Fibroblast of peridontal ligament (primary cell): ENCODE data around the gene FARS2.

Experiments used
- DNase-seq: peaks from one replicate; pipeline ENCODE4 v3.0.0-alpha.2; 2010; ENCODE audit errors: extremely low read depth

FARS2 gene

DNA sequence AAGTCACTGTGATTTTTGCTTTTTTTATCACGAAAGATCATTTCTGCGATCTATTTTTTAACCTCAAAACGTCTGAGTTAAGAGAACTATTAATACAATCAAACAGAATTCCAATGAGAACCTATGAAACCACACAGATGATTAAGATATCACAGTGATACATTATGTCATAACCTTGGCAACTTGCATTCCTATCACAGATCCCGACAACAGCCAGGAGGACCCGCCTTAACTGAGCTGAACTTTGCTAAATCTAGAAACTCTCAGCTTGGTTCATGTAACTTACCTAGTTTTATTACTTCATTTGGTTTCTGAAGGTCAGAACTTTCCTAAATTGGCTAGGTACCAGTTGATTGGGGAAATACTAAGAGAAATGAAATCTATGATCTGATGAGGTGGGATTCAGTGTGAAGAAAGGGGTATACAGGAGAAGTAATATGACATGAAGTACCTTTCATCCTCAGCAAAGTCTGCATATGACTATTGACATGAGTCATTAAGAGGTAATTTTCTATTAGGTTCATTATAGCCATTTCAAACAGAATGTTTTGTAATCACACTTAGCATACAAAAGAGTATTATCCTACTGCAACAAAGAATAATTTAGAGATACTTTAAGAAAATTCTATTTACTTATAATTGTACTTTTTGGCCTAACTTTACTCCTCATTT lies 11.7 kb upstream of the FARS2 start:
- no peak for DNase-seq

DNA sequence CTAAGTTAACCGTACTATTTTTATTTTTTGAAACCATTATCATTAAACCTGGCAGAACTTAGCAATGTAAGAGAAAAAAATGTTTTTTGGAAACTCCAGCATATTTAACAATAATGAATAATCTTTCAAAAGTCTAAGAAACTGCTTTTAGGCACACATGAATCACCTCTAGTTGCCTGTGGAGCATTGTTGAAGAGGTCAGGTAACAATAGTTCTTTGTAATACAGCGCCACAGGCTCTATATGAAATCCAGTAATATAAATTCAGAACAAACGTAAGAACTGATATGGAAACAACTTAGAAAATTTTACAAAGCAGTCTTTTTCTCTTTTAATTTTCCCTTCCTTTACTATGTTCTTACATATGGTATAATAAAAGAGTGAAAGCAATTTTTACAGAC lies 10.9 kb upstream of the FARS2 start:
- no peak for DNase-seq

DNA sequence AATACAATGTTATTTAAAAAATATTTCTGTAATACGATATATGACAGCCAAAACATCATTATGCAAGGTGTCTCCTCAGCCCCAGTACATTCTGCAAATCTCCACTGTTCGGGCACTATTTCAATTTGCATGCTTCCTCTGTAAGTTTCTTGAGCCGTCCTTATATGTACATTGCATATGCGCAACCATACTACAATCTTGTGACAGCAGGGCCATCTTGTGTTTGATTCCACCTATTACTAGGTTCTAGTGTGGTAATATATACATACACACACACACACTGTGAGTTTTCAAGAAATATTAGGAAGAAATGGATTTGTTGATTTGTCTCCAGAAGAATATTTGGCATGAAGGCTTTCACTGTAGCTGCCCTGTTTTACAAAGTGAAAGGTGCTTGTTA lies 10.4 kb upstream of the FARS2 start:
- DNase-seq = no peak

DNA sequence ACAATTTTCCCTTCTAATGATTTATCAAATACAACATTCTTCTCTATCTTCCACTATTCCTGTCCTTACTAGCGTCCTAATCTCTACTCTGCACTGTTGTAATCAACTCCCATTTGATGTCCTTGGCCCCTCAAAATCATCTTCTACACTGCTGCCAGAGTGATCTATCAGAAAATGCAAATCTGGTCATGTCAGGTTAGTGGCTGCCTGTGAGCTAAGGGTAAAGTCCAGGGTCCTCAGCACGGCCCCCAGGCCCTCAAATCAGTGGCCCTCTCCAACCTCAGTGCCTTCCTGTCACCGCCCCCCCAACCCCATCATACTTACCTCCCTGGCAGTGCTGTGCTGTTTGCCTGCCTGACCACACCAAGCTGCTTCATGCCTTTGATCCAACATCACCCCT lies 4.4 kb upstream of the FARS2 start:
- no peak for DNase-seq

DNA sequence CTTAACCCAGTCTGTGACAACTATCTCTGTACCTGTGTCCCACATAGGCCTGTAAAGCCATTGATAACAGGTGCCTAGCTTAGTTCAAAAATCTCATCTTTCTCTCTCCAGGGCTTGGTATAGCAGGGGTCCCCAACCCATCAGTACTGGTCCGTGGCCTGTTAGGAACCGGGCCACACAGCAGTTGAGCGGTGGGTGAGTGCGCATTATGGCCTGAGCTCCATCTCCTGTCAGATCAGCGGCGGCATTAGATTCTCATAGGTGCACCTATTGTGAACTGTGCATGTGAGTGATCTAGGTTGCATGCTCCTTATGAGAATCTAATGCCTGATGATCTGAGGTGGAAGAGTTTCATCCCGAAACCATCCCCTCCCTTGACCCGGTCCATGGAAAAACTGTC lies 3.9 kb upstream of the FARS2 start:
- no peak for DNase-seq

DNA sequence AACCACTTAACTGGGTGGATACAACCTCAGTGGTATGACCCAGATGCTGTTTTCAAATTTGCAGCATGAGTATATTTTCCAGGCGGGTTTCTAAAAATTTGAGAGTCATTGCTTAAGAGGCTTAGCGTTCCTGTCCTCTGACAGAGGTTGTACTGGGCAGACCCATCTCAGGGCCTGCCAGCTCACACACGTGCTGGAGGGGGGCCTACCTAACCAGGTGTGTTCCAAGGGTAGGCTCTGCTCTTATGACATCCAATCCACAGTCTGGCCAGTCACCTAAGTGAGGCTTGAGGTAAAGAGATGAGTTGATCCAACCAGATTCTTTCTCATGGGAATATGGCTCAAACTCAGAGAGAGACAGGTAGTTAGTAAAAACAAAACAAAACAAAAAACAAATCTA lies 1.9 kb upstream of the FARS2 start:
- DNase-seq = no peak

DNA sequence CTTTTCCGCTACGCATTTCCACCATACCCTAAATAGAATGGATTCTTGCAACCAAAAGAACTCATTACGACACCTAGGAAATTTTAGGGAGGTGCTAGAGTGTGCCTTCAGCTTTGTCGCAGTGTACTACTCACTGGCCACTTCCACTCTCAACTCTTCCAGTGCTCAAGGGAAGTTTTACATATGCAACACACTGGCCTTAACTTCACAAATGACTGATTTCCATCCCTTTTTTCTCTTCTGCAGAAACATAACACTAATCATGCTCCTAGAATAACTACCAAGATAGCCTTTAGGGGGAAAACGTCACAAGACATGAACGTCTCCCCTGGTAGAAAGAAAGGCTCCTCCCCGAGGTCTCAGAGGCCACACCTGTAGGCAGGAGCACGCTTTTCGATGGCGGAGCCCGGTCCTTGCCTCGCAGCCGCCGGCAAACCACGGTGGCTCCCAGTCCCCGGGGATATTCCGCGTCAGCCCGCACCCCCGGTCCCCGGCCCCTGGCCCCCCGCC lies 1.1 kb upstream of the FARS2 start:
- peak; percentile 34 for DNase-seq

DNA sequence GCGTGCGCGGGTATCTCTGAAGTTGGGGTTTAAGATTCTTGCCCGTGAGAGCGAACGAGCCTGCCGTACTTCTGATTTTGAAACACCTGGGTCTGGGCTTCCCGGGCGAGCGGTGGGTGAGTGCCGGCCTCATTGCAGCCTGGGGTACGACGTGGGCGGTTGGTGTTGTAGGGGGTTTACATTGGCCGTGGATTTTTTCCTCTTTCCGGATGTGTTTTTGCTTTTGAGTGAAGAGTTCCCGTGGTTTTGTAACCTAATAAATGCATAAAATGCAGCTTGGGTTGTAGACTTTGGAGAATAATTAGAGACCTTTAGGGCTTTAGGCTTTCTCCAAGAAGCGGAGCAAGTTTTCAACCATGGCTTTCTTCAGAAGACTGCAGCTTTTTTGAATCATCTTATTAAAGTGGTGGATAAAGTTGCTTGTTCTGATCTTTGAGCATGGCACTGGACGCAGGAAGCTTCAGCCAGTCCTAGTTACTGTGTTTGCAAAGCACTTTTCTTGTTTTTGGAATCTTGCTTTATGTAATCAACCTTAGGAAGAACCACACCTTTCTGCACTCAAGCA lies 314 bp downstream of the FARS2 start:
- DNase-seq = no peak

DNA sequence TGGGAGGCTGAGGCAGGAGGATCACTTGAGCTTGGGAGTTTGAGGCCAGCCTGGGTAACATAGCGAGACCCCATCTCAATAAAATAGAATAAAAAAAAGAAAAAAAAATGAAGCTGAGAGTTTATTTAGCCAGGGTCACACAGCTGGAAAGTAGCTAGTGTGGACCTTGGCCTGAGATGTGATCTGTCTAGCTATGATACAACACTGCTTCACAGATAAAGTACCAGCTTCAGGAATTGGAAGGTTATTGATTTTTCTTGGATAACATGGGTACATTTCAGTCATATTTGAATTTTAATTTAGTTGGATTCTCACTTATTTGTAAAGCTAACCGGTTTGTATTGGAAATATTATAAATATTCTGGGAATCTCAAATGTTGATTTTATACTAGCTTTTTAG lies 5.1 kb downstream of the FARS2 start:
- no peak for DNase-seq

DNA sequence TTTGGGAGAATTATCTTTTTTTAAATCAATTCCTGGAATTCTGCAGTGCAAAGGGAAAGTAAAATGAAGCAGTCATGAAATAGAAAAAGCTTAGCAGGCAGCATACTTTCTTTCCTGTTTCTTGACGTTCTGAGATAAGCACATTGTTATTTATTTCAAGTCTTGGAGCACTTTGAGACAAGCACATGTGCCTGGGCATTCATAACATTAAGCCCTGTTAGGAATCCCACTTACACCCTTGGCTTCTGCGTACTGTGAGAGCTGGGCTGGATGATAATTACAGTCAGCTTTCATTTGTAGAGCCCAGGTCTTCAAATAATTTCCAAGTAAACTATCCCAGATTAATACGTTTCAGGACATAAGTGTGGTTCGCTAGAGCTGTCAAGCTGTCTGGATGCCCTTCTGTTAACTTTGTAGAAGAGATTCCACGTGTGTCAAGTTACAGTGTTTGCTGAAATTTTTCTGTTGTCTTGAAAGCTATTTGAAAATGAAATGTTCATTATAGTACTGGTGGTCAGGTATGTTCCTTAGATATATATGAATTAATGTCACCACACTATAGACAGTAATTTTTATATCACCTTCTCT lies 8.9 kb downstream of the FARS2 start:
- DNase-seq = no peak

DNA sequence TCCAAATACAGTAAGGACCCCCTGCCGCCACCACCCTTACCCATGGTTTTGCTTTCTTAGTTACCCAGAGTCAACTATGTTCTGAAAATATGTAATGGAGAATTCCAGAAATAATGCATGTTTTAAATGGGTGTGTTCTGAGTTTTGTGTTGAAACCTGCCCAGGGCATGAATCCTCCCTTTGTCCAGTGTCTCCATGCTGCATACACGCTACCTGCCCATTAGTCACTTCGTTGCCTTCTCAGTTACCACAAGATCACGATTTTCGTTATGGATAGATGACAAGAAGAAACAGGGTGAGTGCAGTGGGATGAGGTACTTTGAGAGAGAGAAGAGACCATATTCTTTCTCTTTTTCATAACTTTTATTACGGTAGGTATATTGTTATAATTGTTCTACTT lies 10.6 kb downstream of the FARS2 start:
- no peak for DNase-seq

DNA sequence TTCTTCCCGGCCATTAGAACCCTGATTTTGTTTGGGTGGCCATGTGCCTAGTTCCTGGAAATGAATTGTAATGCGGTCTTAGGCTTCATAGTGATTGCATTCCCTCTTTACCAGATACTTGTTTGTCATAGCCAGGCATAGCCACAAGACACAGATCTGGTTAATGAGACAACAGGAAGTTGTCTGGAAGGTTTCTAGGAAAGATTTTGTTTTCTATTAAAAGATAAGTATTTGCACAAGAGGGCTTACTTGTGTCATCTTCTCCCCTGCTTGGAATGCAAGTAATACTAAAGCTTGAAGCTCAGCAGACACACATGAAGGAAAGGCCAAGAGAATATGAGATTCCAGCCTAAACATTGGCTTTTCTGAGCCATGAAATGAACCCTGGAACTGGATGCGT lies 12.9 kb downstream of the FARS2 start:
- DNase-seq = no peak

DNA sequence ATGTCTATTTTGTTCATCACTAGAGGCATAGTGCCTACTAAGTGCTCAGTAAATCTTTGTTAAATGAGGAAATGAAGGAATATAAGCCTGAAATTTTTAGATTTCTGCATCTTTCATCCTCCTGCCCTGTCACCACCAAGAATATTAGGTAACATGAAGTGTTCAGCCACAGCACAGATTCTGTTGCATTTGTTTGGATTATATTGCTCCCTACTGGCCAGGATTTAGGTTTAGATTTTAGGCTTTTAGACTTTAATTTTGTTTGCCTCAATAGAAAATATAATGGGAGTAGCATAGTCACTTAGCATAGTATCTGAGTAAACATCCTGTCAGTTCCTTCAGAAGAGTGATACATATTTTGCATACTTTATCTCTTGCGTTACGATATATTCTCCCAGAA lies 14.2 kb downstream of the FARS2 start:
- DNase-seq = peak; percentile 38

DNA sequence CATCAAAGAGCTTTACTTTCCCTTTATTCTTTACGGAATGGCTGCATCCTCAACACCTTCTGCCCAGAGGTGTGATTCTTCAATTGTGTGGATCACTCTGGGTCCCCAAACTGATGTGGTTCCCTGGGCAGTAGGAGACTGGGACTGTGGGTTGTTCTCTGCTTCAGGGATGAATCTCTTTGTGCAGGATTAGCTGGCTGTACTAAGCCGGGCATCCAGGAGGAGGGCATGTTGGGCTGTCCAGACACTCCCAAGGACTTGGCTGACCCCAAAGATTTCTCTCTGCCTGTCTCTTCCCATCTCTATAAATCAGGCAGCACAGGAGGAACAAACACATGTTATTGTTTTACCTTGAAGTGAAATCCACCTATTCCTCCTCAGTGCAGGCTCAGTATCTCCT lies 15.3 kb downstream of the FARS2 start:
- no peak for DNase-seq

DNA sequence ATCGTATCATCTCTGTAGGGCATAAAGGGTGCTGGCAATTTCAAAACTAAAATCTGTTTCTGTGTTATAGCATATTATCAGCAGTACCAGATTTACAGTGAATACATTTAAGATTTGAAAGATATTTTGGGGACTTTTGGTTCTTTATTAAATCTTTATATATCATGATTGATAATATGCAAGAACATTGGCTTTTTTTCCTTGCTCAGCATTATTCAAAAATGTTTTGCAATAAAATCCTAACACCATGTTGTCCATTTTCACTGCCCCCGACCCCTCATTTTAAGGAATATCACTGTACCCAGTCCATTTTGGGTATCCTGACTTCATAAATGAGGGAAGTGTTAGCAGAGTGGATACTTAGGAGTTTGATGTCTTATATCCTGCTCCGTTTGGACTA lies 16.3 kb downstream of the FARS2 start:
- no peak for DNase-seq

DNA sequence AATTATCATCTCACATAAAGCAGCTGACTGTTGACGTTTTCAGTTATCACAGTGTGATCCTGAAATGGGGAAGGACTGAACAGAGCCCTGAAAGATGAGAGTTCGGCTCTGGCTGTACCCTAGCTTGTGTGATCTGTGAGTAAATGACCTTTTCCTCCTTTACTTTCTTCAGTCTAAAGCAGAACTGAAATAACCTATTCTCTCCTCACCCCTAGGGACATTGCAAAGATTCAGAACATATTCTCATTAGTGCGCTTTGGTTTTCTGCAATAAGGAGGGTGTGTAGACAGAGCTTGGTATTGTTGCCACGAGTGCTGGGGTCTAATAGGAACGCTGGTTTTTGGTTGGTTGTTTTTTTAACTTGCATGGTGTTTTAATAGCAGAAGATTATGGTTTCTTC lies 16.7 kb downstream of the FARS2 start:
- no peak for DNase-seq

DNA sequence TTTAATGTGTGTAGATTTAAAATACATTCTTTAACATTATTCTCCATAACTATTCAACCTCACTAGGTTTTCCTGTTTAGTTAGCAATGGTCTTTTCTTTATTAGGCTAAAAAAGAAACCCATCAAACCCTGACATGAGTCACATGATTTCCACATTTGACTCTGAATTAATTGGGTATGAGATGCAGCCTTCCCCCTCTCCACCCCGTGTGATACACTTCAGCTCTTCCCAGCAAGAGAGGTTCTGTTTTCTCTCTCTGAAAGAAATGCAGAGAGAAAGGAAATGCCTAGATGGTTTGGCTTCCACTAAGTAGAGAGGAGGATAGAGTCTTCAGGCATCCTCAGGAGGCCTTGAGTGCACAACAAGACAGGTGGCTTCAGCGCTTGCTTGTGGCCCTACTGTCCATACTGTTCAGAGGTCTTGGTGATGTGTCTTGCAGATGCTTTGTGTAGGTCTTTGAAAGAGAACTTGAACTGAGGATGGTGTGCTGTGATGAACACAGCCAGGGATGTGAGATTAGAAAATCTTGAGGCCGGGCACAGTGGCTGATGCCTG lies 17.3 kb downstream of the FARS2 start:
- no peak for DNase-seq

DNA sequence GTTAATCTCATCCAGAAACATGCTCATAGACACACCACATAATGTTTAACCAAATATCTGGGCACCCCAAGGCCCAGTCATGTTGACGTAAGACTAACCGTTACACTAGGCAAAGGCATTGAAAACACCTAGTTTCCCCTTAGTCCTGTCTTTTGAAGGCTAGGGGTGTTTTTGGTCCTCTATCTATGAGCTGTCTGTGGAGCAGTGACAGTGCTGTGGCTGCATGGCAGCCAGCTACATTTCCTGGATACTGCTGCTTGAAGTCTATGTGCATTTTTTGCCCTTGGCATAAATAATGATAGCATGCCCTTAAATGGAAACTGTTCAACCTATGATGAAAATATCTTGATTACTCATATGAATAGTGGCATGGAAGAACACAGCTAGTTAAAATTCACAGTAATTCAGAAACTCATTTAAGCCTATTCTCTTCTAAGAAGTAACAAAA lies 18.6 kb downstream of the FARS2 start:
- DNase-seq = no peak

DNA sequence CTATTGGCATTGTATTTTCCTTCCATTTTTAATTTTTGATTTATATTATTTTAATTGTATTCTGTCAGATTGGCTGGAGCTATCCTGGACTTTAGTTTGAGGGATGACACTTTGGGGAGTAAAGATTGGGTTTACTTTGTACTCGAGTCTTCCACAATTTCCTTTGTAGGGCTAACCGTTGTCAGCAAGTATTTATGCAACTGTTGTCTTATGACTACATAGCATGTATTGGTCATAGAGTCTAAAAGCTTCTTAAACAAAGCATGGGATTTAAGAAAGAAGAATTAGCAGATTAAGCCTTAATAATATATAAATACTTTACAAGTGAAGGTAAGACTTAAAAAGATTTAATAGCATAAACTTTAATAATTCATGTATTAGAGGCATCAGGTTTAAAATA lies 19.6 kb downstream of the FARS2 start:
- DNase-seq = no peak

DNA sequence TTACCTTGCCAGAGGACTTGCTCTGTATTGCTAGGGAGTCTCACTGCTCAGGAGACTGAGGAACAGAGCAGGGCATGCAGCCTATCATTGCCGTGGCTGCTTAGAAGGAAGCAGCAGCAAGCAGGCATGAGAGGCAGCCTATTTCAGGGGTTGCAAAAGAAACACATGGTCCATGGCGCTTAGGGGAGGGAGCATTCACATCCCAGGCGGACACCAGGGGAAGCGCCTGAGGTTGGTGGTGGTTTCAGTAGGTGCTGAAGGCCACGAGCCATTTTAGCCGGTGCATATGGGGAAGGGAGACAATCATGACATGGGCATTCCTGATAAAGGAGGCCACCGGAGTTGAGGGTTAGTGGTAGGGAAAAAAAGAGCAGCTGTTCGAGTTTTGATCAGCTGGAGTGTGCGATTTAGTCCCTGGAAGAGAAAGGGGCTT lies 20.9 kb downstream of the FARS2 start:
- DNase-seq = no peak

DNA sequence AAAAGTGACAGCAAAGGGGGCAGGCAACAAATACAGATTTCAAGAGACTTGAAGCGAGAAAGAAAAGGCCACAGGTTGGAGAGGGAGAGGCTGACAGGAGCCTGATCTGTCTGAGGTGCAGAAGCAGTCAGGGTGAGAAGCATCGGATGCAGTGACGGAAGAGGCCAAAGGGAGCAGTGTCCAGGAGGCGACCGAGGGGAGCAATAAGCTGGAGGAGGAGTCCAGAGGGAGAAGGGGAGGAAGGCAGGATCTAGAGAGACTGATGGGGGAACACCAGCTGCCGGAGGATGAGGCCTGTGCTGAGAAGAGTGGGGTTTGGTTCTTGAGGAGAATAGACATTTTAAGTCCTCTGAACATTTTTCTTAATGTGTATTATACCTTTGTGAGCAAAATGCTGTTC lies 23.8 kb downstream of the FARS2 start:
- no peak for DNase-seq

DNA sequence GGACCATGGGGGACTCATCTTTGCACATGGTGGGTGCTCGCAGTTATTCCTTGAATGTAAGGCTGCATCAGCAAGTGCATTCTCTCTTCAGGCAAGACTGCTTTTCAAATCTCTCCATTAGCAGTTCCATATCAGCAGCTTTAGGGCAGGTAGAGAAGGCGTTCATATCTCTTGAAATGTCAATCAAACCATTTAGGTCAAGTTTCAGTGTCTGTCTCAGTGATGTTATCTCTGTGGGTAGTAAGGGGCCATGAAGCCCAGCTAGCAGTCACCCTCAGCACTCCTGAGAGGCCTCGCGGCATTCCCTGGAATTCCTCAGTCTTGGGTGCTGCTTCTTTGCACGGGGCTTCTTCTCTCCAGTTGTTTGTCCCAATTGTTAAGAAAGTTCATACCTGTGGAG lies 24.2 kb downstream of the FARS2 start:
- no peak for DNase-seq

DNA sequence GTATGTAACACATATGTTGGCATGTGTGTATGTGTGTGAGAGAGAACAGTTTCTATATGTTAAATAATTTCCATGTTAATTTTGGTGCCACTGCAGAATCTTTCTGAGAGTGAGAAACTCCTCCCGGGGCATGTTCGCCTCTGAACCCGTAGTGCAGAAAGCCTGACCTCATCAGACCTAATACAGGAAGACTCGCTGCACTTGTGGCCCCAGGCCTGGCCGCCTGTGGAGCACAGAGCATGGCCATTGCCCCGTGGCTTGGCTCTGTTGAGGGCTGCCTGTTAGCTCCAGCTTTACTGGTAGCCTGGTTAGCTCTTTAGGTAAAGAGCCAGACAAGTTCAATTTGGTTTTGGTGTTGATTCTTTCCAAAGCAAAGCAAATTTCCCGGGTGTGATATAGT lies 25.5 kb downstream of the FARS2 start:
- no peak for DNase-seq
